Caco-2 (cell line): ENCODE results near the gene B4GAT1. TPM values are rescaled to one million over a fixed set of nuclear protein-coding genes. Genes with fewer than 3 reads are reported as not detected.
A peak's percentile ranks its signal among the peaks of the same experiment; 100 is the strongest.

ENCODE experiments used
- BruUV-seq: library from RNA; stranded (reverse); fragments of 400-500 nt; replicated peaks from 2 replicates; lab custom pipeline; 2021; lab: Mats Ljungman, UMichigan
- CTCF ChIA-PET: fragments of 300-600 bp; sonication (Branson Sonifier 250); formaldehyde crosslinking; loops from one replicate; lab custom pipeline; 2022; ENCODE audit warnings: antibody characterized with exemption; lab: Charles Lee
- POLR2A ChIA-PET: fragments of 300-600 bp; sonication (Branson Sonifier 250); formaldehyde crosslinking; loops from one replicate; lab custom pipeline; 2022; ENCODE audit warnings: antibody characterized with exemption; lab: Charles Lee
- DNase-seq, 2 experiments: peaks; one replicate each; pipeline versions ENCODE4 v3.0.0 to v3.0.0-alpha.2; 2020 to 2022
- H3K27me3 ChIP-seq: replicated peaks from 2 replicates; pipeline ENCODE4 v1.6.0; 2011; ENCODE audit warnings: low read length; ENCODE audit not compliant: control insufficient read depth, insufficient read depth
- H3K36me3 ChIP-seq: 2 replicates; pipeline ENCODE4 v1.5.1; 2011; ENCODE audit warnings: low read length; ENCODE audit not compliant: control insufficient read depth, insufficient read depth
- H3K4me1 ChIP-seq: fragments of 250-450 bp; sonication (Bioruptor Pico); 2 replicates; pipeline ENCODE4 v1.5.1; 2020; ENCODE audit warnings: mild to moderate bottlenecking
- H3K4me3 ChIP-seq: 2 replicates; pipeline ENCODE4 v1.5.1; 2011; ENCODE audit warnings: low read depth, mild to moderate bottlenecking, control low read depth, low read length
- H3K9me3 ChIP-seq: fragments of 250-450 bp; sonication (Bioruptor Pico); 2 replicates; pipeline ENCODE4 v1.5.1; 2020; ENCODE audit warnings: mild to moderate bottlenecking, moderate library complexity
- H3K27ac Mint-ChIP-seq: one replicate; pipeline ENCODE4 v1.8.0; 2022; ENCODE audit warnings: mixed read lengths; ENCODE audit not compliant: unreplicated experiment
- H3K27me3 Mint-ChIP-seq: one replicate; pipeline ENCODE4 v1.8.0; 2022; ENCODE audit warnings: mixed read lengths; ENCODE audit not compliant: insufficient read depth, unreplicated experiment
- H3K36me3 Mint-ChIP-seq: one replicate; pipeline ENCODE4 v1.8.0; 2022; ENCODE audit warnings: mild to moderate bottlenecking, mixed read lengths; ENCODE audit not compliant: insufficient read depth, unreplicated experiment
- H3K4me1 Mint-ChIP-seq: one replicate; pipeline ENCODE4 v1.8.0; 2022; ENCODE audit warnings: low read depth, mixed read lengths; ENCODE audit not compliant: unreplicated experiment
- H3K4me3 Mint-ChIP-seq: one replicate; pipeline ENCODE4 v1.8.0; 2022; ENCODE audit warnings: mild to moderate bottlenecking, moderate library complexity, mixed read lengths; ENCODE audit not compliant: unreplicated experiment
- H3K9me3 Mint-ChIP-seq: one replicate; pipeline ENCODE4 v1.8.0; 2022; ENCODE audit warnings: mixed read lengths; ENCODE audit not compliant: unreplicated experiment
- CTCF ChIP-seq, 2 experiments: fragments of 200-600 bp in 1 of 2; IDR thresholded peaks; 1 replicate in 1 of 2; 2 replicates in 1 of 2; pipeline versions ENCODE4 v1.5.1 to v1.8.0; 2011 to 2022; ENCODE audit warnings: antibody characterized with exemption in 1 of 2, control low read depth in 1 of 2, inconsistent platforms in 1 of 2, low read depth in 1 of 2, low read length in 1 of 2, mild to moderate bottlenecking in 1 of 2, moderate library complexity in 1 of 2; ENCODE audit not compliant: insufficient read depth in 1 of 2, severe bottlenecking in 1 of 2, unreplicated experiment in 1 of 2
- intact Hi-C: fragments of 100-400 bp; cut with micrococcal nuclease; formaldehyde crosslinking; loops from one replicate; pipeline ENCODE4 v1.10.0; 2022; ENCODE audit not compliant: unreplicated experiment
- total RNA-seq: library from RNA; stranded (reverse); gene quantifications from 2 replicates; pipeline ENCODE4 v1.2.3, GENCODE V29; 2022

The B4GAT1 gene
- total RNA-seq, 1 experiment from 2014 or later = 23.0 TPM

GRCh38 chr11:66363187-66363601, 15.8 kb upstream of the B4GAT1 start:
- CTCF ChIA-PET = interaction anchor here (0.6 kb wide), 1 partner anchor 52 kb away, joined by 3 read pairs; no protein-coding TSS in a partner anchor
- peak in 1 of 2 experiments; percentile 40 for DNase-seq
- H3K36me3 Mint-ChIP-seq = peaks cover 100% of the 10 kb centered on the region
- POLR2A ChIA-PET = interaction anchor here (0.6 to 1.1 kb wide), 2 partner anchors 9 to 10 kb away, joined by 3 read pairs; no protein-coding TSS in a partner anchor
- no TSS peak for BruUV-seq
- peaks cover 6% of the 10 kb centered on the region; the same call in 1 of the 2 replicates for H3K36me3 ChIP-seq
- intact Hi-C loops = no loop called here
- H3K9me3 ChIP-seq = no peaks in the 10 kb centered on the region
- no peaks in the 10 kb centered on the region for H3K27me3 ChIP-seq
- peaks cover 9% of the 10 kb centered on the region for H3K4me1 ChIP-seq
- H3K27me3 Mint-ChIP-seq = no peaks in the 10 kb centered on the region
- TF ChIP-seq CTCF (IDR thresholded peaks at IDR 0.05; ENCODE audit: insufficient read depth in 1 of 2, low read depth in 1 of 2, low read length in 1 of 2, severe bottlenecking in 1 of 2, unreplicated experiment in 1 of 2) = no peak
- no peaks in the 10 kb centered on the region for H3K9me3 Mint-ChIP-seq
- H3K4me3 Mint-ChIP-seq = no peak overlapping the region
- H3K4me3 ChIP-seq = no peak overlapping the region
- peaks cover 12% of the 10 kb centered on the region for H3K4me1 Mint-ChIP-seq
- peak overlapping the region; percentile 48 for H3K27ac Mint-ChIP-seq

GRCh38 chr11:66362481-66363147, 15.2 kb upstream of the B4GAT1 start:
- peak overlapping the region; percentile 12 for H3K4me3 Mint-ChIP-seq
- BruUV-seq = no TSS peak
- no peaks in the 10 kb centered on the region for H3K27me3 Mint-ChIP-seq
- Histone ChIP-seq H3K27me3 (no peaks in the 10 kb centered on the region), H3K4me1 (peaks cover 9% of the 10 kb centered on the region), H3K36me3 (peaks cover 6% of the 10 kb centered on the region; the same call in 1 of the 2 replicates), H3K4me3 (no peak overlapping the region), H3K9me3 (no peaks in the 10 kb centered on the region)
- peaks cover 12% of the 10 kb centered on the region for H3K4me1 Mint-ChIP-seq
- no peak for TF ChIP-seq CTCF (IDR thresholded peaks at IDR 0.05; ENCODE audit: insufficient read depth in 1 of 2, low read depth in 1 of 2, low read length in 1 of 2, severe bottlenecking in 1 of 2, unreplicated experiment in 1 of 2)
- H3K36me3 Mint-ChIP-seq = peaks cover 100% of the 10 kb centered on the region
- POLR2A ChIA-PET = interaction anchor here (0.6 to 0.7 kb wide), 2 partner anchors 10 to 11 kb away, joined by 3 read pairs; no protein-coding TSS in a partner anchor
- no peaks in the 10 kb centered on the region for H3K9me3 Mint-ChIP-seq
- peak overlapping the region; percentile 82 for H3K27ac Mint-ChIP-seq
- intact Hi-C loops = no loop called here
- CTCF ChIA-PET = no interaction called here
- no peak for DNase-seq

- Mint-ChIP-seq H3K36me3 (peaks cover 96% of the 10 kb centered on the region), H3K4me1 (peaks cover 12% of the 10 kb centered on the region), H3K27me3 (no peaks in the 10 kb centered on the region), H3K4me3 (no peak overlapping the region), H3K9me3 (no peaks in the 10 kb centered on the region), H3K27ac (peak overlapping the region; percentile 82)
- ChIA-PET POLR2A (interaction anchor here (0.5 kb wide), 1 partner anchor 495 kb away, joined by 3 read pairs; no protein-coding TSS in a partner anchor), CTCF (no interaction called here)
- DNase-seq = peak in 1 of 2 experiments; percentile 34
- H3K4me3 ChIP-seq = no peak overlapping the region
- peaks cover 8% of the 10 kb centered on the region; the same call in 1 of the 2 replicates for H3K36me3 ChIP-seq
- no peak for TF ChIP-seq CTCF (IDR thresholded peaks at IDR 0.05; ENCODE audit: insufficient read depth in 1 of 2, low read depth in 1 of 2, low read length in 1 of 2, severe bottlenecking in 1 of 2, unreplicated experiment in 1 of 2)
- BruUV-seq = no TSS peak
- H3K9me3 ChIP-seq = no peaks in the 10 kb centered on the region
- intact Hi-C loops = no loop called here
- H3K4me1 ChIP-seq = peaks cover 9% of the 10 kb centered on the region
- H3K27me3 ChIP-seq = no peaks in the 10 kb centered on the region
Observed at GRCh38 chr11:66361502-66361941, 14.1 kb upstream of the B4GAT1 start.
